HEK293T (cell line): Measurements from ENCODE around the gene EVC2.
"Not testable (repeated sequence)": the region's sequence is repeated elsewhere in the genome, so short reads cannot be mapped to it uniquely, and the experiment has no call there.

Experiments used
- ARNT ChIP-seq: fragments of 450-650 bp; IDR thresholded peaks from 2 replicates; pipeline ENCODE4 v1.6.1; 2017; ENCODE audit warnings: mild to moderate bottlenecking
- BHLHE40 ChIP-seq: fragments of 450-650 bp; IDR thresholded peaks from 2 replicates; pipeline ENCODE4 v1.6.1; 2016; ENCODE audit warnings: mild to moderate bottlenecking, moderate library complexity, borderline replicate concordance
- ELF4 ChIP-seq: fragments of 450-650 bp; IDR thresholded peaks from 2 replicates; pipeline ENCODE4 v1.6.1; 2017; ENCODE audit warnings: antibody characterized with exemption
- FOXA1 ChIP-seq: fragments of 450-650 bp; IDR thresholded peaks from 2 replicates; pipeline ENCODE4 v1.6.1; 2016; ENCODE audit warnings: mild to moderate bottlenecking
- FOXM1 ChIP-seq: fragments of 450-650 bp; IDR thresholded peaks from 2 replicates; pipeline ENCODE4 v1.6.1; 2017; ENCODE audit warnings: mild to moderate bottlenecking, borderline replicate concordance
- HDGF ChIP-seq: fragments of 450-650 bp; IDR thresholded peaks from 2 replicates; pipeline ENCODE4 v1.6.1; 2017; ENCODE audit warnings: antibody characterized with exemption, borderline replicate concordance
- LEF1 ChIP-seq: fragments of 450-650 bp; IDR thresholded peaks from 2 replicates; pipeline ENCODE4 v1.6.1; 2017; ENCODE audit warnings: mild to moderate bottlenecking, borderline replicate concordance
- NFRKB ChIP-seq: fragments of 450-650 bp; IDR thresholded peaks from 2 replicates; pipeline ENCODE4 v1.6.1; 2016; ENCODE audit warnings: mild to moderate bottlenecking, moderate library complexity
- PKNOX1 ChIP-seq: fragments of 450-650 bp; IDR thresholded peaks from 2 replicates; pipeline ENCODE4 v1.6.1; 2016
- SP1 ChIP-seq: fragments of 450-650 bp; IDR thresholded peaks from 2 replicates; pipeline ENCODE4 v1.6.1; 2017
- SUZ12 ChIP-seq: fragments of 450-650 bp; IDR thresholded peaks from 2 replicates; pipeline ENCODE4 v1.6.1; 2016; ENCODE audit warnings: mild to moderate bottlenecking
- ZNF384 ChIP-seq: fragments of 450-650 bp; IDR thresholded peaks from 2 replicates; pipeline ENCODE4 v1.6.1; 2016

GRCh38 chr4:5728412-5728811, 20.1 kb upstream of the EVC2 start:
- not testable (repeated sequence) for TF ChIP-seq HDGF, FOXM1, BHLHE40, PKNOX1, SUZ12, ARNT, FOXA1, ELF4, SP1, ZNF384, NFRKB, LEF1
